Thyroid gland (tissue), 4 donors: ENCODE measurements around the gene MTHFD1L.

Source experiments
- CTCF ChIP-seq, 6 experiments: fragments of 200-600 bp in 3 of 6; fragments of 450-650 bp in 3 of 6; sonication (generic) in 3 of 6; IDR thresholded peaks; one replicate each; pipeline ENCODE4 v1.5.1; 2016 to 2019; ENCODE audit warnings: antibody characterized with exemption in 6 of 6, mild to moderate bottlenecking in 2 of 6, inconsistent platforms in 1 of 6, moderate library complexity in 1 of 6
- POLR2A ChIP-seq, 2 donors: fragments of 450-650 bp; IDR thresholded peaks; one replicate each; pipeline ENCODE4 v1.6.1; 2017; ENCODE audit warnings: antibody characterized with exemption in 2 of 2, mild to moderate bottlenecking in 2 of 2, moderate library complexity in 1 of 2

DNA sequence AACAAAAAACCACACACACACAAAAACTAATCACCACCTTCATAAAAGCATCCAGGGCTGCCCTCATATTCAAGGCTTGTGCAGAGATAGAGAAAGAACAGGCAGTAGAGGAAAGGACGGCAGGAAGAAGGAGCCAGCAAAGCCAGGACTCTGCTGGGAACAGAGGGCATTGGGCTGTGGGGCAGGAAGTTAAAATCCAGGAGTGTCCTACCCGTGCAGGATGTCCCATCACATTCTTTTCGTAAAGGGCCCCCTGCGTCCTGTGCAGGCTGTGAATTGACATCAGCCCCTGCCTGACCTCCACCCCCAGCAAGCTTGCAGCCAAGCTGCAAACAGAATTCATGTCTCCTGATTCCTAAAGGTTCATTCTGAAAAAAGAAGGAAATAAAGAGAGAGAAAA, 277.8 kb downstream of the MTHFD1L start:
- TF ChIP-seq CTCF (IDR thresholded peaks at IDR 0.05) (no peak), POLR2A (IDR thresholded peaks at IDR 0.05) (no peak)
